ENCODE measurements around the gene PCDHGA6.
"Not testable (repeated sequence)": the region's sequence is repeated elsewhere in the genome, so short reads cannot be mapped to it uniquely, and the experiment has no call there.

Gene PCDHGA6

GRCh38 chr5:141388661-141389060, 15.0 kb downstream of the PCDHGA6 start:
- H3K4me3 ChIP-seq (ENCODE audit: low read depth, low read length) = no peak overlapping the region
- DNase-seq (ENCODE audit: low read depth) = no peak
- no peak for TF ChIP-seq CTCF (IDR thresholded peaks at IDR 0.05; ENCODE audit: low read depth, low read length, missing control alignments)

GRCh38 chr5:141389153-141390042, 15.7 kb downstream of the PCDHGA6 start:
- H3K4me3 ChIP-seq (ENCODE audit: low read depth, low read length) = no peak overlapping the region
- no peak for TF ChIP-seq CTCF (IDR thresholded peaks at IDR 0.05; ENCODE audit: low read depth, low read length, missing control alignments)
- DNase-seq (ENCODE audit: low read depth) = no peak

- no peak within 1 kb of the TSS for H3K4me3 ChIP-seq (ENCODE audit: low read depth, low read length)
- TF ChIP-seq CTCF (IDR thresholded peaks at IDR 0.05; ENCODE audit: low read depth, low read length, missing control alignments) = peak; percentile 9
- DNase-seq (ENCODE audit: low read depth) = no peak
Observed at GRCh38 chr5:141392429-141393198, 18.9 kb downstream of the PCDHGA6 start, which contains the start of gene PCDHGA8. PCDHGA8 (plus strand) TSS chr5:141392633; CDS start chr5:141392814, 181 bp downstream.

- H3K4me3 ChIP-seq (ENCODE audit: low read depth, low read length) = no peak overlapping the region
- no peak for DNase-seq (ENCODE audit: low read depth)
- TF ChIP-seq CTCF (IDR thresholded peaks at IDR 0.05; ENCODE audit: low read depth, low read length, missing control alignments) = no peak
Observed at GRCh38 chr5:141393267-141393666, 19.6 kb downstream of the PCDHGA6 start.

- not testable (repeated sequence) for H3K4me3 ChIP-seq (ENCODE audit: low read depth, low read length); DNase-seq (ENCODE audit: low read depth)
Observed at GRCh38 chr5:141394401-141395187, 20.9 kb downstream of the PCDHGA6 start.

- TF ChIP-seq CTCF (IDR thresholded peaks at IDR 0.05; ENCODE audit: low read depth, low read length, missing control alignments) = peak; percentile 69
- not testable (repeated sequence) for DNase-seq (ENCODE audit: low read depth)
- H3K4me3 ChIP-seq (ENCODE audit: low read depth, low read length) = peak within 1 kb of the TSS; percentile 53
Observed at GRCh38 chr5:141397756-141398551, 24.3 kb downstream of the PCDHGA6 start, which contains the start of gene PCDHGB5. PCDHGB5 (plus strand) TSS chr5:141397947; CDS start chr5:141398128, 181 bp downstream.
